Measurements from ENCODE around the gene CAPN12. TPM values are rescaled to one million over a fixed set of nuclear protein-coding genes. Genes with fewer than 3 reads are reported as not detected.

The CAPN12 gene
- total RNA-seq, 1 donor from 2014 or later: 12.4 TPM

DNA sequence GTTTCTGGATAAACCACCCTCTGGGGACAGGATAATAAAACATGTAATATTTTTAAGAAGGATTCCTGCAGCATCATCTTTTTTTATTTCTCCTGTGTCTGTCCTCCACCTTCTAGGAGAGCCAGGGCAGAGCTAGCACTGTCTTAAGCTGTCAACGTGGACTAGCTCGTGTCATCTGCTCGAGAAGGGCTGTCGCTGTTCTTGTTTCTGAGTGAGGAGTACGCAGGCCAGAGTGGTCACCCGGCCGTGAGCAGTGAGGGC, 13.9 kb downstream of the CAPN12 start:
- intact Hi-C loops (cut with micrococcal nuclease): loop anchor here (10.0 kb wide), 1 partner anchor 186 kb away; no protein-coding TSS in a partner anchor
- TF ChIP-seq, protein P1, sequence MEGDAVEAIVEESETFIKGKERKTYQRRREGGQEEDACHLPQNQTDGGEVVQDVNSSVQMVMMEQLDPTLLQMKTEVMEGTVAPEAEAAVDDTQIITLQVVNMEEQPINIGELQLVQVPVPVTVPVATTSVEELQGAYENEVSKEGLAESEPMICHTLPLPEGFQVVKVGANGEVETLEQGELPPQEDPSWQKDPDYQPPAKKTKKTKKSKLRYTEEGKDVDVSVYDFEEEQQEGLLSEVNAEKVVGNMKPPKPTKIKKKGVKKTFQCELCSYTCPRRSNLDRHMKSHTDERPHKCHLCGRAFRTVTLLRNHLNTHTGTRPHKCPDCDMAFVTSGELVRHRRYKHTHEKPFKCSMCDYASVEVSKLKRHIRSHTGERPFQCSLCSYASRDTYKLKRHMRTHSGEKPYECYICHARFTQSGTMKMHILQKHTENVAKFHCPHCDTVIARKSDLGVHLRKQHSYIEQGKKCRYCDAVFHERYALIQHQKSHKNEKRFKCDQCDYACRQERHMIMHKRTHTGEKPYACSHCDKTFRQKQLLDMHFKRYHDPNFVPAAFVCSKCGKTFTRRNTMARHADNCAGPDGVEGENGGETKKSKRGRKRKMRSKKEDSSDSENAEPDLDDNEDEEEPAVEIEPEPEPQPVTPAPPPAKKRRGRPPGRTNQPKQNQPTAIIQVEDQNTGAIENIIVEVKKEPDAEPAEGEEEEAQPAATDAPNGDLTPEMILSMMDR (IDR thresholded peaks at IDR 0.05): no peak
- DNase-seq: no peak
- Mint-ChIP-seq H3K4me1 (peaks cover 30% of the 10 kb centered on the region), H3K9me3 (no peaks in the 10 kb centered on the region), H3K4me3 (no peak overlapping the region), H3K36me3 (ENCODE audit: low read depth) (peaks cover 46% of the 10 kb centered on the region), H3K27me3 (no peaks in the 10 kb centered on the region), H3K27ac (peak overlapping the region; percentile 35)
- ChIA-PET CTCF (interaction anchor here (0.8 to 1.7 kb wide), 3 partner anchors 156 to 201 kb away, joined by 3 to 7 read pairs (median 4); partner anchors contain the start of genes MRPS12 and SARS2), POLR2A (no interaction called here)
- ATAC-seq (ENCODE audit: low read depth): no peak

DNA sequence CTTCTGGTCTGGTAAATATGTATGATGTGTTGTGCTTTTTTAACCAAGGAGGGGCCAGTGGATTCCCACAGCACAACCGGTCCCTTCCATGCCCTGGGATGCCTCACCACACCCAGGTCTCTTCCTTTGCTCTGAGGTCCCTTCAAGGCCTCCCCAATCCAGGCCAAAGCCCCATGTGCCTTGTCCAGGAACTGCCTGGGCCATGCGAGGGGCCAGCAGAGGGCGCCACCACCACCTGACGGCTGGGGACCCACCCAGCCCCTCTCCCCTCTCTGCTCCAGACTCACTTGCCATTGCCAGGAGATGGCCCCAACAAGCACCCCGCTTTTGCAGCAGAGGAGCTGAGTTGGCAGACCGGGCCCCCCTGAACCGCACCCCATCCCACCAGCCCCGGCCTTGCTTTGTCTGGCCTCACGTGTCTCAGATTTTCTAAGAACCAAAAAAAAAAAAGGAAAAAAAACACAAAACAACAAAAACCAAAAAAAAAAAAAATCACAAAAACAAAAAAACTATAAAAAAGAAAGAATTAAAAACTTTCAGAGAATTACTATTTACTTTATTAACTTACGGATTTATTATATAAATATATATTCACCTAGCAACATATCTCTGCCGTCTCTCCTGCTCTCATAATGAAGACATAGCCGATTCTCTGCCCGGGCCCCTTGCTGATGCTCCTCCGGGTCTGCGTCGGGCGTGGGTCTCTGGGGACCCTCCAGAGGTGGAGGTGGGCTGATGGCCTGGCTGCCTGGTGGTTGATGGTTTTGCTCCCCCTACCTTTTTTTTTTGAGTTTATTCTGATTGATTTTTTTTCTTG, 14.4 kb downstream of the CAPN12 start:
- peak; percentile 77 for ATAC-seq (ENCODE audit: low read depth)
- H3K27ac Mint-ChIP-seq: peak overlapping the region; percentile 46
- intact Hi-C loops (cut with micrococcal nuclease): loop anchor here (1.0 to 10.0 kb wide), 3 partner anchors 157 to 200 kb away; partner anchors contain the start of genes MRPS12 and SARS2
- peaks cover 51% of the 10 kb centered on the region for H3K36me3 Mint-ChIP-seq (ENCODE audit: low read depth)
- ChIA-PET CTCF (interaction anchor here (0.8 to 1.7 kb wide), 3 partner anchors 157 to 202 kb away, joined by 3 to 7 read pairs (median 4); partner anchors contain the start of genes MRPS12 and SARS2), POLR2A (no interaction called here)
- peaks cover 25% of the 10 kb centered on the region for H3K4me1 Mint-ChIP-seq
- H3K9me3 Mint-ChIP-seq: no peaks in the 10 kb centered on the region
- no peak overlapping the region for H3K4me3 Mint-ChIP-seq
- TF ChIP-seq, protein P1 (IDR thresholded peaks at IDR 0.05): peak; percentile 54
- DNase-seq: peak; percentile 79
- H3K27me3 Mint-ChIP-seq: no peaks in the 10 kb centered on the region

DNA sequence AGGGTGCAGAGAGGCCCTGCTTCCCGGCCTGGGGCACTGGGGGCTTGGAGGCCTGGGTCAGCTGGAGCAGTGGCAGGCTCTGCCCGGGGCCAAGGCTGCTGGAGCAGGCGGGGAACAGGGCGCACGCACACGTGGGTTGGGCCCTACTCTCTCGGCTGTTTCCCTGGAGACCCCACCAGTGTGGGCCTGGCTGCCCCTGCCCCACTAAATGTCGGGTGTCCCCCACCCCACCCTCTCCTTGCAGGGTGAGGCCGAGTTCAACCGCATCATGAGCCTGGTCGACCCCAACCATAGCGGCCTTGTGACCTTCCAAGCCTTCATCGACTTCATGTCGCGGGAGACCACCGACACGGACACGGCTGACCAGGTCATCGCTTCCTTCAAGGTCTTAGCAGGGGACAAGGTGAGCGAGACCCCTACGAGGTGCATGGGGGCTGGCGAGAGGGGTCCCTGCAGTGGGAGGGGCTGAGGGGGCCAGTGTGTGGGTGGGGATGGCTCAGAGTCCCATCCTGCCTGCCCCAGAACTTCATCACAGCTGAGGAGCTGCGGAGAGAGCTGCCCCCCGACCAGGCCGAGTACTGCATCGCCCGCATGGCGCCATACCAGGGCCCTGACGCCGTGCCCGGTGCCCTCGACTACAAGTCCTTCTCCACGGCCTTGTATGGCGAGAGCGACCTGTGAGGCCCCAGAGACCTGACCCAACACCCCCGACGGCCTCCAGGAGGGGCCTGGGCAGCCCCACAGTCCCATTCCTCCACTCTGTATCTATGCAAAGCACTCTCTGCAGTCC, 15.3 kb downstream of the CAPN12 start:
- CTCF ChIA-PET: interaction anchor here (0.9 to 1.7 kb wide), 2 partner anchors 158 to 202 kb away, joined by 3 to 7 read pairs; partner anchors contain the start of genes MRPS12 and SARS2
- no peaks in the 10 kb centered on the region for H3K9me3 Mint-ChIP-seq
- intact Hi-C loops (cut with micrococcal nuclease): loop anchor here (1.0 kb wide), 2 partner anchors 158 to 201 kb away; partner anchors contain the start of genes MRPS12 and SARS2

DNA sequence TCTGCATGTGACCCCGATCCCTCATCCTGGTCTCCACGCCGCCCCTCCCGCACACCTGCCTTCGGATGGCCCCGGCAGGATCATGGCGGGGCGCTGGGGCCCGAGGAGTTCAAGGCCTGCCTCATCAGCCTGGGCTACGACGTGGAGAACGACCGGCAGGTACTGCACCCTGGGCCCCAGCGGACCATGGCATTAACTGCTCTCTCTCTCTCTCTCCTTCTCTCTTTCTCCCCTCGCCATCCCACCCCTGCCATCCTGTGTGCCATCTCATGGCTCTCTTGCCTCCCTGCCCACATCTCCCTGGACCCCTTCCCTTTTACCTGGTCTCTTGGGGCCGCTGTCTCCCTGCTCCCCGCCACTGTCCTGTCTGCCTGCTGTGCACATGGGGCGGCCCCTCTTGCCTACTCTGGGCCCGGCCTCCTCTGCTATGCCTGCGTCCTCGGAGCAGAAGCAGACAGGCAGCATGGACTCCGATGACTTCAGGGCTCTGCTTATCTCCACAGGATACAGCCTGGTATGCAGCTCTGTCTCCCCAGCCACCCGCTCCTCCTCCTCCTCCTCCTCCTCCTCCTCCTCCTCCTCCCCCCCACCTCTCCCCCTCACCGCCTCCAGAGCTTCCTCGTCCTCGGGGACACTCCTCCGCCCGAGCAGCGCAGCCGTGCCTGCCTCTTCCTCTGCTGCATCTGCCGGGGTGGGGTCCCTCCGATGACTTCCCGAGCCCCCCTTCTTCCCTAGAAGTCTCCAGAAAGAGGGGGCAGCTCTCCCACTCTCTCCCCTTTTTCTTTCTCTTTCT, 16.2 kb downstream of the CAPN12 start:
- ChIA-PET CTCF (interaction anchor here (0.9 kb wide), 1 partner anchor 202 kb away, joined by 3 read pairs; the partner anchor contains the start of genes MRPS12 and SARS2), POLR2A (interaction anchor here (0.6 kb wide), 3 partner anchors 62 to 326 kb away, joined by 3 to 4 read pairs (median 3); no protein-coding TSS in a partner anchor)
- Mint-ChIP-seq H3K4me3 (no peak overlapping the region), H3K27ac (no peak overlapping the region), H3K27me3 (no peaks in the 10 kb centered on the region), H3K4me1 (peaks cover 7% of the 10 kb centered on the region), H3K9me3 (no peaks in the 10 kb centered on the region), H3K36me3 (ENCODE audit: low read depth) (peaks cover 67% of the 10 kb centered on the region)
- intact Hi-C loops (cut with micrococcal nuclease): no loop called here
- DNase-seq (no peak), ATAC-seq (ENCODE audit: low read depth) (no peak)
- TF ChIP-seq, protein P1 (IDR thresholded peaks at IDR 0.05): no peak

More for the DNA sequence above, 15.3 kb downstream of the CAPN12 start:
- no peak overlapping the region for H3K27ac Mint-ChIP-seq
- no peak overlapping the region for H3K4me3 Mint-ChIP-seq
- peaks cover 15% of the 10 kb centered on the region for H3K4me1 Mint-ChIP-seq
- POLR2A ChIA-PET: no interaction called here
- ATAC-seq (ENCODE audit: low read depth): no peak
- H3K27me3 Mint-ChIP-seq: no peaks in the 10 kb centered on the region
- peaks cover 58% of the 10 kb centered on the region for H3K36me3 Mint-ChIP-seq (ENCODE audit: low read depth)
- no peak for DNase-seq
- TF ChIP-seq, protein P1 (IDR thresholded peaks at IDR 0.05): no peak
